SH-SY5Y (cell line): ENCODE results near the gene CD79A.

Experiments used
- GATA2 ChIP-seq: IDR thresholded peaks from 2 replicates; pipeline ENCODE4 v1.6.1; 2011; ENCODE audit warnings: mild to moderate bottlenecking, low read depth, low read length
- GATA3 ChIP-seq: IDR thresholded peaks from 2 replicates; pipeline ENCODE4 v1.6.1; 2011; ENCODE audit warnings: low read depth, mild to moderate bottlenecking, low read length, moderate library complexity

Gene CD79A

DNA sequence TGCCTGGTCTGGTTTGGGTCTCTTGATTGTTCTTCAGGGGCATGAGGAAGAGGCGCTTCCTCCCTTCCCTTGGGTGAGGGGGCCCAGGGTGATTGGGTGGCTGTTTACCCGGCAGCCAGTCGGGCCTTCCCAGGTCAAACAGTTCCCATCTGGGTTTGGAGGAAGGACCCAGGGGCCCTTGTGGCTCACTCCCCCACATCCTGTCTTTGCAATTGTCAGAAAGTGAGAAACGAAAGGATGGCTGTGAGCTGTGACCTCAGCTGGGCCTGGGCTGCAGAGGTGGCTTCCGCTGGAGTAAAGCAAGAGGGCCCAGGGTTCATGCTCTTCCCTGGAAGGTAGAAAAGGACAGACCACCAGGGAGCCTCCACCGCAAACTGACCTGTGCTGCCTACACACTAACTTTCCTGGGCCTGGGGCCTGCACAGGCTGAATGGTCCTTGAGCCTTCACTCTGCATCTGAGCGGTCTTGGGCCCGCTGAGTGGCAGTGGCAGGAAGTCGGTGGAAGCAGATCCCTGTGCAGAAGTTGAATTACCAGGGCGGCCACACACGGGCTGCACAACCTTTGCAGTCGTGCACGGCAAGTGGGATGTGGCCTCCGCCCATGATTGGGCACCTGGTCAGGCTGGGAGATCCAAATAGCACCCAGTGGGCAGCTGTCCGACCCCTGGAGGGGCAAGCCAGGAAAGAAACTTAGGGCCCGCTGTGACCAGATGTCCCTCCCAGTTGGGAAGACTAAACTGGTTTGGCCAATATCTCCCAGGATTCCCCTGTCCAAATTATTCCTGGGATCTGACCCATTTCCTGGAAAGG, 5.3 kb upstream of the CD79A start:
- no peak for TF ChIP-seq GATA2
- no peak for TF ChIP-seq GATA3

DNA sequence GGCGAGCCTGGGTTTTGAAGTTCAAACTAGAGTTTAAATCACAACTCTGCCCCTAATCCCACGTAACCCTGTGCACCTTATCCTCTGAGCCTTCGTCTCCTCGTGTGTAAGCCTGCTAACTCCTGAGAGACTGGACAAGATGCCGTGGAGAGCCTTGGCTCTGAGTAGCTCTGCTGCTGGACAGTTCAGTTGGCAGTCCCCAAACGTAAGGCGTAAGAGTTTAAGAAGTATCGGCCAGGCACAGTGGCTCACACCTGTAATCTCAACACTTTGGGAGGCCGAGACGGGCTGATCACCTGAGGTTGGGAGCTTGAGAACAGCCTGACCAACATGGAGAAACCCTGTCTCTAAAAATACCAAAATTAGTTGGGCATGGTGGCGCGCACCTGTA, 4.7 kb upstream of the CD79A start:
- TF ChIP-seq GATA2 (no peak), GATA3 (no peak)

DNA sequence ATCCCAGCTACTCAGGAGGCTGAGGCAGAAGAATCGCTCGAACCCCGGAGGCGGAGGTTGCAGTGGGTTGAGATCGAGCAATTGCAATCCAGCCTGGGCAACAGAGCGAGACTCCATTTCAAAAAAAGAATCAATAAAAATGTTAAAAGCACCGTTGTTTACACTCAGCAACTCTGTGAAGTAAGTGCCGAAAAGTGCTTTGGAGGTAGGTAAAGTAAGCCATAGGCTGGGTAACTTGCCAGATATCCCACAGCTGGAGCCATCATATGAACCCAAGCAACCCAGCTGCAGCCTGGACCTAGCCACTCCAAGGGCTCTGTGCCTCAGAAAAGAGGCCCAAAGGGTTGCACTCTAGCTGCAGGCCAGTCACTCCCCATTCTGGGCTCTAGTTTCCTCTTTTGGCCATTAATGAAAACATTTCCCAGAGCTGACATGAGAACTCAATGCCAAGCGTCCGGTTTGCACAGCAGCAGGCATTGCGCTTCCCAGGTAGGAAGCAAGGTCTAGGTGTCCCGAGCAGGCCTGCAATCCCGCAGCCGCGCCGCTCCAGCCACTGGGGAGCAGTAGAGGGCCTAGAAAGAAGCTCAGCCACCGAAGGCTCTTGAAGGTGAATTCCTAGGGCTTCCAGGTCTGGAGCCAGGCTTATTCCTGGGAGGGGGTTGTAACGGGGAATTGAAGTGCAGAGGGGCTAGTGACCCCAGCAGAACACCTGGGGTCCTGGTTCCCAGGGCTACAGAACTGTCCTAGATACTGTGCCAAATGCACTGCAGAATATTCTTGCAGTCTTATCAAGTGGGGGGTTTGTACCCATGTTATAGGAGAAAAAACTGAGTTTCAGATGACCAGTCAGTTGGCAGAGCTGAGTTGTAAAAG, 4.1 kb upstream of the CD79A start:
- TF ChIP-seq GATA3 (no peak), GATA2 (no peak)

DNA sequence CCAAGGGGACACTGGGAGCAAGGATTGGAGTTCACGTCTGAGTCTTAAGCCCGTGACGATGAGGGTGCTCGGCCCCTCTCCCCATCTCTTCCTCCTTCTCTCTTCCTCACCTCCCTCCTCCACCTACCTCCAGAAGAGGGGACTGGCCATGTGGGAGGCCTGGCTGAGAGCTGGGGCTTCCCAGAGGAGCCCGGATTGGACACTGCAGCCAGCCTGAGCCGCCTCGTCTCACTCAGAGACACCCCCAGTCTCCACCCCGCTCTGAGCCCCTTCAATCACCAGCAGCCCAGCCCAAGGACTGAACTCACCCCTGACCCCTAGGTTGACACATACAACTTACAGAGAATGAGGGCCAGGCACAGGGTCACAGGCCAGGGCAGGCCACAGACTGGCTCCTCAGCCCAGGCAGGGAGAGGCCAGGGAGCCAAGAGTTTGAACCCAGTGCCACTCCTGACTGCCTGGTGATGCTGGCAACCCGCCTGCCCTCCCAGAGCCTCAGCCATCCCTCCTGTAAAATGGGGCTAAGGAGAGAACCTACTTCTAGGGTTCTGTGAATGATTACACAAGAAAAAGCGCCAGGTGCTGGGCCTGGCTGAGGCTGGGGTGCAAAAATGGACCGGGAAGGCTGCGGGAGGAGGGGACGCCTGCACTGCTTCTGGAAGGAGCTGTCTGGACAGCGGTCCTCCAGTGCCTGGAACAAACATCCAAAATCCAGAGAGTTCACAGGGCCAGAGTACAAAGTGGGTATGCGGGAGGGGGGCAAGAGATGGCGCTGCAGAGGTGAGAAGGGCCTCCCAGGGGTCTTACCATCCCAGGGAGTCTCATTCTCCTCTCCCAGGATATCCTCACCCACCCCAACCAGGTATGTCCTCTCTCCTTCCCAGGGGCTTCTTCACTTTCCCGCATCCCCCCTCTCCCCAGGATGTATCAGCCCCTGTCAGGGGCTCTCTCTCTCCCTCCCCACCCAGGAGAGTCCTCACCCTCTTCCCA, 1.1 kb downstream of the CD79A start:
- TF ChIP-seq GATA2 = no peak
- no peak for TF ChIP-seq GATA3

DNA sequence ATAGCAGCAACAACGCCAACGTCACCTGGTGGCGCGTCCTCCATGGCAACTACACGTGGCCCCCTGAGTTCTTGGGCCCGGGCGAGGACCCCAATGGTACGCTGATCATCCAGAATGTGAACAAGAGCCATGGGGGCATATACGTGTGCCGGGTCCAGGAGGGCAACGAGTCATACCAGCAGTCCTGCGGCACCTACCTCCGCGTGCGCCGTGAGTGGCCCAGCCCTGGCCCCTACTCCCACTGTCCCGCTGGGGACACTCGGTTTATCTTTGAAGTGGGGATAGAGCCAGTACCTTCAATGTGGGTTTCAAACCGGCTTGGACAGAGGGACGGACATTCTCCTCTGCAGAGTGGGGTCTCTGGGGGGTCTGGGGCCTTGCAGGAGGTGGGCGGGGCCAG, 2.0 kb downstream of the CD79A start:
- TF ChIP-seq GATA3 = no peak
- TF ChIP-seq GATA2 = no peak

DNA sequence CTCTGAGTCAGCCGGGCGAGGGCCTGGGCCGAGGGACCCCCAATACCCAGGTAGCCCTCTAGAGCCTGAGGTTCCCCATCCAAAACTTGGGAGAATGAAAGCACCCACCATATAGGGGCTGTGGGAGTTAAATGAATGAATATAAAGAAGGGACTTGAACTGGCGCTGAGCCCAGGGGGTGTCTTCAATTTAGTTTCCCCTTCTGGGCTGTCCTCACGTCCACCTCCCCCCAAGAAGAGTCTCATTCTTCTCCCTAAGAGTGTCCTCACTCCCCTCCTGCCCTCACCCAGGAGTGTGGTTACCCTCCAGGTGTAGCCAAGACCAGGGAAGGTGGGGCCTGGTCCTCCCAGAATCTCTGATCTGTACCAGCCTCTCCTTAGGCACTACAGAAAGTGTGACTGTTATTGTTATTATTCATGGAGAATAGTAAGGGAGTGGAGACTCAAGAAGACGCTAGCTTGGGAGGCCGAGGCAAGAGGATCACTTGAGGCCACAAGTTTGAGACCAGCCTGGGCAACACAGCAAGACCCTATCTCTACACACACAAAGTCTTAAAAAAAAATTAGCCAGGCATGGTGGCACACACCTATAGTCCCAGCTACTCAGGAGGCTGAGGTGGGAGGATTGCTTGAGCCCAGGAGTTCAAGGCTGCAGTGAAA, 2.7 kb downstream of the CD79A start:
- no peak for TF ChIP-seq GATA3
- no peak for TF ChIP-seq GATA2

DNA sequence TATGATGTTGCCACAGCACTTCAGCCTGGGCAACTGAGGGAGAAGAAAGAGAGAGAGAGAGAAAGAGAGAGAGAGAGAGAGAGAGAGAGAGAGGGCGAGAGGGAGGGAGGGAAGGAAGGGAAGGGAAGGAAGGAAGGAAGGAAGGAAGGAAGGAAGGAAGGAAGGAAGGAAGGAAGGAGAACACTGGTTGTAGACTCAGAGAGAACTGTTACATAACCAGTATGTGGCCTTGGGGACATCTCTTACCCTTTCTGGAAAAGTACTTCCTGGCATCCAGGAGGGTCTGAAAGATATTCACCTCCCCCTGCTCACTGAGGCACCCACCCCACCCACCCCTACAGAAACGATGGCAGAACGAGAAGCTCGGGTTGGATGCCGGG, 3.2 kb downstream of the CD79A start:
- no peak for TF ChIP-seq GATA3
- no peak for TF ChIP-seq GATA2

DNA sequence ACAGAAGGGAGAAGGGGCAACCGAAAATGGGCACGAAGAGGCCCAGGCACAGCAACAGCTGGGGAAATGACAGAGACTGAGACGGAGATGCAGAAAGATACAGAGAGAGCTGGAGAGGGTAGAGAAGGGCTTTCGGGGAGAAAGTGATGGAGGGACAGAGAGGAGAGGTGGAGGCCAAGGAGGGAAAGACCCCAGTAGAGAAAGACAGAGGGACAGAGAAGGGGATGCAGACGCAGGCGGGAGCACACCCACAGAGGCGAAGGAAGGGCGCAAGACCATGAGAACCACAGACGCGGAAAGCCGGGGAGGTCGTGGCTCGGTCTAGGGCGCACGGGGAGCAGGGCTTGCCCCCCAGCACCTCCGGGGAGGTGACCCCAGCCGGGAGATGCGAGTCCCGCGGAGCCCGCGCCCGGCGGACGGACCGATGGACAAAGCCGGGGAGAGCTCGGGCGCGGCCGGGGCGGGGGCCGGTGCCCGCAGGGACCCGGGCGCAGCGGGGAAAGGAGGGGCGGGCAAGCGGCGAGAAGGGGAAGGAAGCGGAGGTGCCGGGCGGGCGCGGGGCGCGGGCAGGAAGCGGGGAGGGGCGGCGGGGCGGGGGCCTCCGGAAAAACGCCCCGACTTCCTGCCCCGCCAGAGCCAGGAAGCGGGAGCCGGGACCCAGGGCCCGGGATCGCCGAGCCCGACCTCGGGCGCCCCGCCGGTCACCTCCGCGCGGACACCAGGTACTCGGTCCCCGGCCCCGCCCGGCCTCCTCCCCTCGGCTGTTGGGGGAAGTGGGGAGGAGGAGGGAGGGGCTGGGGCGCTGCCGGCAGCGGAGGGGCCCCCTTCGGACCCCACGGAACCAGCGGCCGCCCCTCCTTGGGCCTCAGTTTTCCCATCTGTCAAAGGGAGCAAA, 5.7 kb downstream of the CD79A start, which contains the start of gene ARHGEF1:
ARHGEF1 (plus strand) TSS at position 617 of the 895 bp plus-strand sequence. CDS start 4,899 bp downstream, outside the sequence.
- TF ChIP-seq GATA3 (no peak), GATA2 (no peak)

DNA sequence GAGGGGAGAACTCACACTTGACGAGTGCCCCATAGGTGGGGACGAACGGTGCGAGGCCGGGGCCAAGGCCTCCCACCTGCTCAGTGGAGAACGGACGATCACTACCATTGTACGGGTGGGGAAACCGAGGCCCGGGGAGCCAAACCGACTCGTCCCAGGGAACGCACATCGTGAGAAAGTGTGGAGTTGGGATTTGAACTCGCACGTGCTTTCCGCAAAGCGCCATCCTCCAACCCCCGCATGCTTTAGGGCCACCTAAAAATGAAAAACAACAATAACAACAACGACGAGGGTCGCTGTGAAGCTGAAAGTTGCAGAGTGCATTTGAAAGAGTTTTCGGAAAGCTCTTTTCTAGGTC, 6.4 kb downstream of the CD79A start:
- TF ChIP-seq GATA2 (no peak), GATA3 (no peak)

DNA sequence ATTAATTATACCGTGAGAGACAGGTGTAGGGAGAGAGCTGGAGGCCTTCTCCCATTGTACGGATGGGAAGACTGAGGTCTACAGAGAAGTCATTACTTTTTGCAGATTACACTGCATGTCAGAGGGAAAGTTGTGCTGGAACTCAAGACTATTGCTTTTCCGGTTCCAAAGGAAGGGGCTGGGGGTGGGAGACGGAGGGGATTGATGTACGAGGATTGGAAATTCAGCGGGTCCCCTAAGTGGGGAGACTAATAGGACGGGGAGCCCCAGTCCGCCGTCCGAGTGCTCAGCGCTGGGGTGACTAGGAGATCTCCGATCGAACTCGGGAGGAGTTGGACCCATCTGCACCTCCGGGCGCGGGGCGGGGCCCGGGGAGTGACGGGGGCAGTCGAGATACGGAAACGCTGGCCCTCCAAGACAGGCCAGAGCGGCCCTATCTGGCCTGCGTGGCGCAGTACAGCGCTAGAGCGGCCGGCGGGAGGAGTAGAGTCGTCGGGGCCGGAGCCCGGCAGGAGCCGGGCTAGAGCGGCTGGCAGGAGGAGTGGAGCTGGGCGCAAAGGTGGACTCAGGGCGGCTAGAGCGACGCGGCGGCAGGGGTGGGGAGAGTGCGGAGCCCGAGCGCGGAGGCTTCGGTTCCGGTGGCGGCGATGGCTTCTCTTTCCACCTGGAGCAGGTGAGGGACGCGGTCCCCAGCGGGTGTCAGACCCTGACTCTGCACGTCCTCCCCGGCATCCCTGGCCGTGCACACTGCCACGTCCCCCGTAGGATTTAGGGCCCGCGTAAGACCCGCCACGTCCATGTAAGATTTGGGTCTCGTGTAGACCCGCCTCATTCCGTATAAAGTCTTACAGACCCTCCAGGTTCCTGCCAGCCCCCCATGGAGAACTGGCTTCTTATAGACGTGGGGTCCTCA, 7.0 kb downstream of the CD79A start:
- TF ChIP-seq GATA2 (no peak), GATA3 (no peak)
